IMR-90 (cell line): ENCODE measurements around the gene OVCH1. TPM values are rescaled to one million over a fixed set of nuclear protein-coding genes. Genes with fewer than 3 reads are reported as not detected.

Experiments used
- ATAC-seq: fragments of 200-7000 bp; cut with Tn5 transposase; 2 replicates; pipeline ENCODE4 v1.9.1; 2020; ENCODE audit warnings: low read depth, mild to moderate bottlenecking, moderate library complexity
- BruUV-seq: library from RNA; stranded (reverse); fragments of 400-500 nt; replicated peaks from 2 replicates; lab custom pipeline; 2021; lab: Mats Ljungman, UMichigan
- CTCF ChIA-PET: fragments of 300-600 bp; formaldehyde crosslinking; extraction: SDS; loops from one replicate; lab custom pipeline; 2021; ENCODE audit warnings: antibody characterized with exemption; lab: Yijun Ruan, JAX
- POLR2A ChIA-PET: fragments of 300-600 bp; sonication (Branson Sonifier 250); formaldehyde crosslinking; loops from one replicate; lab custom pipeline; 2022; ENCODE audit warnings: antibody characterized with exemption; ENCODE audit not compliant: unreplicated experiment; lab: Charles Lee
- DNase-seq: peaks from one replicate; pipeline ENCODE4 v3.0.0; 2013
- H2AFZ ChIP-seq: replicated peaks from 2 replicates; pipeline ENCODE3; 2013; ENCODE audit warnings: low read length, mild to moderate bottlenecking; ENCODE audit not compliant: poor library complexity
- H2AK5ac ChIP-seq: 2 replicates; pipeline ENCODE4 v1.6.1; 2013; ENCODE audit warnings: low read depth, low read length, inconsistent platforms
- H2AK9ac ChIP-seq: replicated peaks from 2 replicates; pipeline ENCODE3; 2013; ENCODE audit warnings: mild to moderate bottlenecking, low read depth, low read length, moderate library complexity; ENCODE audit not compliant: poor library complexity
- H2BK120ac ChIP-seq: 2 replicates; pipeline ENCODE4 v1.6.1; 2013; ENCODE audit warnings: low read depth, low read length, inconsistent platforms
- H2BK15ac ChIP-seq: 3 replicates; pipeline ENCODE4 v1.6.1; 2013; ENCODE audit warnings: low read depth, low read length, inconsistent platforms
- H2BK20ac ChIP-seq: 2 replicates; pipeline ENCODE4 v1.6.1; 2013; ENCODE audit warnings: low read depth, mild to moderate bottlenecking, inconsistent platforms, low read length, moderate library complexity
- H2BK5ac ChIP-seq: 2 replicates; pipeline ENCODE4 v1.6.1; 2013; ENCODE audit warnings: mild to moderate bottlenecking, low read depth, low read length, inconsistent platforms; ENCODE audit not compliant: poor library complexity, severe bottlenecking
- H3K14ac ChIP-seq: replicated peaks from 2 replicates; pipeline ENCODE4 v1.6.1; 2013; ENCODE audit warnings: low read depth, low read length, inconsistent platforms
- H3K18ac ChIP-seq: 2 replicates; pipeline ENCODE4 v1.6.1; 2013; ENCODE audit warnings: low read depth, low read length, control low read depth
- H3K23ac ChIP-seq: 2 replicates; pipeline ENCODE4 v1.6.1; 2013; ENCODE audit warnings: low read depth, low read length, inconsistent platforms
- H3K27ac ChIP-seq: 2 replicates; pipeline ENCODE4 v1.5.1; 2013; ENCODE audit warnings: mild to moderate bottlenecking, control low read depth, low read length; ENCODE audit not compliant: insufficient read depth
- H3K27me3 ChIP-seq: 2 replicates; pipeline ENCODE4 v1.6.1; 2013; ENCODE audit warnings: low read length; ENCODE audit not compliant: control insufficient read depth, insufficient read depth
- H3K36me3 ChIP-seq: 2 replicates; pipeline ENCODE4 v1.6.1; 2013; ENCODE audit warnings: low read length, mixed read lengths; ENCODE audit not compliant: control insufficient read depth, insufficient read depth
- H3K4ac ChIP-seq: 2 replicates; pipeline ENCODE4 v1.6.1; 2013; ENCODE audit warnings: low read depth, low read length, inconsistent platforms
- H3K4me1 ChIP-seq: 2 replicates; pipeline ENCODE4 v1.6.1; 2013; ENCODE audit warnings: low read length, mixed read lengths; ENCODE audit not compliant: control insufficient read depth, insufficient read depth
- H3K4me2 ChIP-seq: 2 replicates; pipeline ENCODE4 v1.6.1; 2013; ENCODE audit warnings: low read depth, mild to moderate bottlenecking, control low read depth, low read length, moderate library complexity
- H3K4me3 ChIP-seq: 2 replicates; pipeline ENCODE4 v1.5.1; 2013; ENCODE audit warnings: low read depth, mild to moderate bottlenecking, control low read depth, low read length, moderate library complexity; ENCODE audit not compliant: insufficient read depth
- H3K56ac ChIP-seq: 2 replicates; pipeline ENCODE4 v1.6.1; 2013; ENCODE audit warnings: low read length, inconsistent platforms; ENCODE audit not compliant: insufficient read depth; ENCODE audit errors: extremely low read depth
- H3K79me1 ChIP-seq, 2 experiments: 2 replicates each; pipeline ENCODE4 v1.6.1; 2013; ENCODE audit warnings: low read length in 2 of 2, inconsistent platforms in 1 of 2, low read depth in 1 of 2
- H3K9ac ChIP-seq: 2 replicates; pipeline ENCODE4 v1.6.1; 2013; ENCODE audit warnings: low read depth, low read length, control low read depth
- H3K9me1 ChIP-seq: 2 replicates; pipeline ENCODE4 v1.6.1; 2013; ENCODE audit warnings: low read length, inconsistent platforms; ENCODE audit not compliant: insufficient read depth
- H3K9me3 ChIP-seq: 2 replicates; pipeline ENCODE4 v1.6.1; 2013; ENCODE audit warnings: low read length; ENCODE audit not compliant: control insufficient read depth, insufficient read depth
- H4K20me1 ChIP-seq: 2 replicates; pipeline ENCODE4 v1.6.1; 2013; ENCODE audit warnings: low read length, inconsistent platforms; ENCODE audit not compliant: insufficient read depth
- H4K5ac ChIP-seq: 2 replicates; pipeline ENCODE4 v1.6.1; 2013; ENCODE audit warnings: mild to moderate bottlenecking, low read depth, low read length, control low read depth
- H4K8ac ChIP-seq, 2 experiments: 2 replicates each; pipeline ENCODE4 v1.6.1; 2013; ENCODE audit warnings: low read depth in 2 of 2, low read length in 2 of 2, control low read depth in 1 of 2, inconsistent platforms in 1 of 2
- H4K91ac ChIP-seq: 2 replicates; pipeline ENCODE4 v1.6.1; 2013; ENCODE audit warnings: low read depth, low read length, inconsistent platforms; ENCODE audit not compliant: insufficient read depth
- BHLHE40 ChIP-seq: fragments of 150-350 bp; IDR thresholded peaks from 2 replicates; pipeline ENCODE4 v1.6.1; 2016; ENCODE audit warnings: mild to moderate bottlenecking, low read depth, low read length
- CEBPB ChIP-seq: IDR thresholded peaks from 2 replicates; pipeline ENCODE4 v1.6.1; 2012; ENCODE audit warnings: low read depth, low read length, improper control_type of control experiment
- CHD1 ChIP-seq: IDR thresholded peaks from 2 replicates; pipeline ENCODE4 v1.6.1; 2012; ENCODE audit warnings: low read depth, low read length, improper control_type of control experiment
- FOS ChIP-seq: fragments of 150-350 bp; IDR thresholded peaks from 2 replicates; pipeline ENCODE4 v1.6.1; 2016; ENCODE audit warnings: low read depth, low read length
- MAFK ChIP-seq: IDR thresholded peaks from 2 replicates; pipeline ENCODE4 v1.6.1; 2012; ENCODE audit warnings: low read depth, low read length, improper control_type of control experiment
- MAZ ChIP-seq: IDR thresholded peaks from 2 replicates; pipeline ENCODE4 v1.6.1; 2012; ENCODE audit warnings: low read depth, mild to moderate bottlenecking, low read length, improper control_type of control experiment, moderate library complexity, borderline replicate concordance
- MXI1 ChIP-seq: IDR thresholded peaks from 2 replicates; pipeline ENCODE4 v1.6.1; 2012; ENCODE audit warnings: low read depth, mild to moderate bottlenecking, low read length, moderate library complexity, borderline replicate concordance
- NFE2L2 ChIP-seq: fragments of 150-350 bp; IDR thresholded peaks from 2 replicates; pipeline ENCODE4 v1.6.1; 2016; ENCODE audit warnings: low read depth, mild to moderate bottlenecking, low read length
- POLR2A ChIP-seq: IDR thresholded peaks from 2 replicates; pipeline ENCODE4 v1.6.1; 2012; ENCODE audit warnings: mild to moderate bottlenecking, low read depth, low read length
- RAD21 ChIP-seq: IDR thresholded peaks from 2 replicates; pipeline ENCODE4 v1.6.1; 2012; ENCODE audit warnings: low read length, improper control_type of control experiment
- RCOR1 ChIP-seq: IDR thresholded peaks from 2 replicates; pipeline ENCODE4 v1.6.1; 2012; ENCODE audit warnings: mild to moderate bottlenecking, low read length, improper control_type of control experiment; ENCODE audit not compliant: insufficient replicate concordance
- RFX5 ChIP-seq: IDR thresholded peaks from 2 replicates; pipeline ENCODE4 v1.8.0; 2012; ENCODE audit warnings: low read depth, mild to moderate bottlenecking, low read length, moderate library complexity
- SMC3 ChIP-seq: fragments of 150-350 bp; IDR thresholded peaks from 2 replicates; pipeline ENCODE4 v1.6.1; 2016; ENCODE audit warnings: low read depth, mild to moderate bottlenecking, antibody characterized with exemption, low read length, moderate library complexity
- WGBS, 2 experiments: methylation state at CpG; one replicate each; pipeline versions ENCODE4 v1.1.5 to v1.1.7; 2013; ENCODE audit warnings: missing lambda C conversion rate in 2 of 2; ENCODE audit not compliant: insufficient read length in 1 of 2; ENCODE audit errors: extremely low coverage in 2 of 2; 5-methylcytosine and 5-hydroxymethylcytosine counted together
- dilution Hi-C: fragments of 300-500 bp; cut with HindIII; formaldehyde crosslinking; loops from one replicate; pipeline ENCODE4 v1.14.3; 2018; ENCODE audit warnings: low sequenced_read_pairs; ENCODE audit not compliant: unreplicated experiment
- in situ Hi-C: fragments of 300-500 bp; cut with MboI; formaldehyde crosslinking; loops from 3 replicates; pipeline ENCODE4 v1.14.3; 2019; ENCODE audit warnings: low sequenced_read_pairs, inconsistent platforms, mixed read lengths
- intact Hi-C: fragments of 100-400 bp; cut with micrococcal nuclease; formaldehyde crosslinking; loops from 2 replicates; pipeline ENCODE4 v1.10.0; 2022
- polyA plus RNA-seq, 3 experiments: library from polyadenylated mRNA; depleted of rRNA; stranded (reverse); fragments of >200 nt; gene quantifications; 2 replicates each; pipeline ENCODE4 v1.2.3, GENCODE V29; 2012; ENCODE audit warnings: low replicate concordance in 1 of 3
- total RNA-seq: library from RNA; depleted of rRNA; stranded (reverse); fragments of >200 nt; gene quantifications from 2 replicates; pipeline ENCODE4 v1.2.3, GENCODE V29; 2012
- TF ChIP-seq, protein P1 (sequence below): fragments of 150-350 bp; IDR thresholded peaks from 2 replicates; pipeline ENCODE4 v1.6.1; 2016; ENCODE audit warnings: low read depth, mild to moderate bottlenecking, low read length, moderate library complexity, borderline replicate concordance
- TF ChIP-seq, protein P2 (sequence below): fragments of 150-350 bp; IDR thresholded peaks from 2 replicates; pipeline ENCODE4 v1.6.1; 2017; ENCODE audit warnings: mild to moderate bottlenecking, antibody characterized with exemption, low read length, low read depth
- TF ChIP-seq, protein P3 (sequence below): conservative IDR thresholded peaks from 2 replicates; pipeline ENCODE4 v1.5.1; 2012; ENCODE audit warnings: mild to moderate bottlenecking, low read depth, low read length, improper control_type of control experiment

The OVCH1 gene
- total and polyA plus RNA-seq, 2 of the 4 experiments (the other 2 are of a cell fraction), result 0.05 to 0.18 TPM

DNA sequence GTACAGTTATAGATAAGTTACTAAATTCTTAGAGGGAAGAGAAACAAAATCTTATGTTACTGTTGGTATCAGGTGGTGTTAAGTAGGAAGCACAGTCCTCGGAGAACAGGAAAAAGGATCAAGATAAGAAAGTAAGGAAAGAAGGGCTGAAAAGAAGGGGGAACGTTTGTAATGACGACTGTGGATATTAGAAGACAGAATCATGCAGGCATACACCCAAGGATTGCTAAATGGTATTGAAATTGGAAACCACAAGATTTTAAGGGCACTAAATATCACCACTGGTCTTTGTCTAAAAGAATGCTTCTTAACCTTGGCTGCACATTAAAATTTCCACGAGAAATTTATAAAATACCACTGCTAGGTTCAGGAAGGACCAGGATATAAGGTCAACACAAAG, 82.4 kb downstream of the OVCH1 start:
- 41% methylated on average over 2 of the region's 4 CpGs; no CpG with 5 or more reads in 1 of the 2 experiments for WGBS, 2 experiments
- H2BK5ac ChIP-seq, result no peak overlapping the region
- ChIA-PET CTCF (interaction anchor here (0.7 kb wide), 1 partner anchor 79 kb away, joined by 3 read pairs; no protein-coding TSS in a partner anchor), POLR2A (no interaction called here)
- no peak overlapping the region for H3K23ac ChIP-seq
- no peaks in the 10 kb centered on the region for H3K36me3 ChIP-seq
- no peak overlapping the region for H3K56ac ChIP-seq
- no TSS peak for BruUV-seq
- H3K4me2 ChIP-seq, result peak overlapping the region; percentile 54; the same call in 1 of the 2 replicates
- H3K9me1 ChIP-seq, result no peaks in the 10 kb centered on the region
- H4K20me1 ChIP-seq, result no peaks in the 10 kb centered on the region
- H2BK20ac ChIP-seq, result peak overlapping the region; percentile 77
- no peaks in the 10 kb centered on the region for H3K79me1 ChIP-seq
- no peak overlapping the region for H2AK9ac ChIP-seq
- no peak overlapping the region for H4K8ac ChIP-seq
- no peak overlapping the region for H2AFZ ChIP-seq
- no peak for ATAC-seq
- H2AK5ac ChIP-seq, result no peak overlapping the region
- H3K4me3 ChIP-seq, result no peak overlapping the region
- DNase-seq, result no peak
- H3K14ac ChIP-seq, result peak overlapping the region; percentile 79; the same call in 1 of the 2 replicates
- no peaks in the 10 kb centered on the region for H3K9me3 ChIP-seq
- dilution Hi-C loops (no loop called here), intact Hi-C loops (no loop called here), in situ Hi-C loops (no loop called here)
- H2BK120ac ChIP-seq, result peak overlapping the region; percentile 82
- H3K18ac ChIP-seq, result peak overlapping the region; percentile 77; the same call in 1 of the 2 replicates
- no peak overlapping the region for H4K91ac ChIP-seq
- no peak overlapping the region for H3K9ac ChIP-seq
- H3K4ac ChIP-seq, result peak overlapping the region; percentile 56
- peaks cover 4% of the 10 kb centered on the region; the same call in 1 of the 2 replicates for H3K4me1 ChIP-seq
- H4K5ac ChIP-seq, result peak overlapping the region; percentile 42; the same call in 1 of the 2 replicates
- H2BK15ac ChIP-seq, result no peak overlapping the region
- no peak overlapping the region for H3K27ac ChIP-seq
- no peaks in the 10 kb centered on the region for H3K27me3 ChIP-seq
- TF ChIP-seq BHLHE40 (no peak), SMC3 (no peak), FOS (no peak), RFX5 (no peak), RAD21 (no peak), CHD1 (no peak), MAFK (no peak), NFE2L2 (no peak), MAZ (no peak), CEBPB (no peak), RCOR1 (no peak), POLR2A (no peak), MXI1 (no peak)
- TF ChIP-seq, protein P1, sequence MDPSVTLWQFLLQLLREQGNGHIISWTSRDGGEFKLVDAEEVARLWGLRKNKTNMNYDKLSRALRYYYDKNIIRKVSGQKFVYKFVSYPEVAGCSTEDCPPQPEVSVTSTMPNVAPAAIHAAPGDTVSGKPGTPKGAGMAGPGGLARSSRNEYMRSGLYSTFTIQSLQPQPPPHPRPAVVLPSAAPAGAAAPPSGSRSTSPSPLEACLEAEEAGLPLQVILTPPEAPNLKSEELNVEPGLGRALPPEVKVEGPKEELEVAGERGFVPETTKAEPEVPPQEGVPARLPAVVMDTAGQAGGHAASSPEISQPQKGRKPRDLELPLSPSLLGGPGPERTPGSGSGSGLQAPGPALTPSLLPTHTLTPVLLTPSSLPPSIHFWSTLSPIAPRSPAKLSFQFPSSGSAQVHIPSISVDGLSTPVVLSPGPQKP, result no peak
- TF ChIP-seq, protein P2, sequence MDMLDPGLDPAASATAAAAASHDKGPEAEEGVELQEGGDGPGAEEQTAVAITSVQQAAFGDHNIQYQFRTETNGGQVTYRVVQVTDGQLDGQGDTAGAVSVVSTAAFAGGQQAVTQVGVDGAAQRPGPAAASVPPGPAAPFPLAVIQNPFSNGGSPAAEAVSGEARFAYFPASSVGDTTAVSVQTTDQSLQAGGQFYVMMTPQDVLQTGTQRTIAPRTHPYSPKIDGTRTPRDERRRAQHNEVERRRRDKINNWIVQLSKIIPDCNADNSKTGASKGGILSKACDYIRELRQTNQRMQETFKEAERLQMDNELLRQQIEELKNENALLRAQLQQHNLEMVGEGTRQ, result no peak
- TF ChIP-seq, protein P3, sequence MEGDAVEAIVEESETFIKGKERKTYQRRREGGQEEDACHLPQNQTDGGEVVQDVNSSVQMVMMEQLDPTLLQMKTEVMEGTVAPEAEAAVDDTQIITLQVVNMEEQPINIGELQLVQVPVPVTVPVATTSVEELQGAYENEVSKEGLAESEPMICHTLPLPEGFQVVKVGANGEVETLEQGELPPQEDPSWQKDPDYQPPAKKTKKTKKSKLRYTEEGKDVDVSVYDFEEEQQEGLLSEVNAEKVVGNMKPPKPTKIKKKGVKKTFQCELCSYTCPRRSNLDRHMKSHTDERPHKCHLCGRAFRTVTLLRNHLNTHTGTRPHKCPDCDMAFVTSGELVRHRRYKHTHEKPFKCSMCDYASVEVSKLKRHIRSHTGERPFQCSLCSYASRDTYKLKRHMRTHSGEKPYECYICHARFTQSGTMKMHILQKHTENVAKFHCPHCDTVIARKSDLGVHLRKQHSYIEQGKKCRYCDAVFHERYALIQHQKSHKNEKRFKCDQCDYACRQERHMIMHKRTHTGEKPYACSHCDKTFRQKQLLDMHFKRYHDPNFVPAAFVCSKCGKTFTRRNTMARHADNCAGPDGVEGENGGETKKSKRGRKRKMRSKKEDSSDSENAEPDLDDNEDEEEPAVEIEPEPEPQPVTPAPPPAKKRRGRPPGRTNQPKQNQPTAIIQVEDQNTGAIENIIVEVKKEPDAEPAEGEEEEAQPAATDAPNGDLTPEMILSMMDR, result no peak
